ENCODE results near the gene TXNL1.

The TXNL1 gene

DNA sequence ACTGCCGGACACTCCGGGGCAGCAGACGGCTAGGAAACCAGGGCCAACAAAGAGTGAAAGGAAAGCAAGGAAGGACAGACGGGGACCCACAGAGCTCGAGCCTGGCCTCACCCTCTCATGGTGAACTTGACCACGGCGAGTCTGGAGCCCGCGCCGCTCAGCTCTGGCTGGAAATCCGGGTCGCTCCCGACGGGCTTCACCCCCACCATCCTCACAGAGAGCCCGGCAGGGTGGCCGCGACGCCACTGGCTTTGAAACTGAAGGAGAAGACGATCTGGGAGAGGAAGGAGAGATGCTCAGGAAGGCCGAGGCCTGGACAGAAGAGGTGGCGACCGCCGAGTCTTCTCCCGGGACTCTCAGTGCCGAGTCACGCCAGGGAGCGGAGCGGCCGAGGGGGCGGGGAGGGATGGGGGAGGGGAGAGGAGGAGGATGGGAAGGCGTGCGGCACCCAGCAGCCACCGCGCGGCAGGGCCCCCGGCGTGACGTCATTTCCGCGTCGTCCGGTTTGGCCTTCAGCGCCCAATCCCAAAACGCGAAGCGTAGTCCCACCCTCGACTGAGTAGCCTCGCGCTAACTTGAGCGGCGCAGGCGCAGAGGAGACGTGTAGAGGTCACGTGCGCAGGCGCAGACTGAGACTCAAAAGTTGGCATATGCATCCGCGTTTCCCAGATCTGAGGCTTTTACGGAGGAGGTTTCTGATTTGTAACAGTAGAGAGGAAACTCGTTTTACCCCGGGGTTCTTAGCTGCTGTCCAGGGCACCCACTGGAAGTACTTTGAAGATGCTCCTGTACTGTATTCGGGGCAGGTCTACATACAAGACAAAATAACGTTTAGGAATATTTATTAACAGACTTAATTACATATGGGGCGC, at the start of gene TXNL1:
Gene TXNL1, minus strand, starts transcription at position 361 of the 872 bp plus-strand sequence. Its CDS starts 152 bp downstream, at position 209.
- Histone ChIP-seq H3K27ac (ENCODE audit: low read length) (peak within 1 kb of the TSS; percentile 98), H3K4me3 (ENCODE audit: low read depth in 1 of 2, low read length in 2 of 2) (peak within 1 kb of the TSS; percentile 91 to 99), H3K36me3 (ENCODE audit: control insufficient read depth in 1 of 2, insufficient read depth in 2 of 2, low read length in 2 of 2) (peaks cover 0 to 5% of the 10 kb centered on the region in 2 donors), H3K4me1 (ENCODE audit: control insufficient read depth in 1 of 2, insufficient read depth in 2 of 2, low read length in 2 of 2) (peaks cover 4 to 12% of the 10 kb centered on the region in 2 donors), H3K27me3 (ENCODE audit: low read depth, low read length) (no peaks in the 10 kb centered on the region), H3K9me3 (ENCODE audit: control insufficient read depth in 1 of 2, low read length in 2 of 2) (no peaks in the 10 kb centered on the region)

DNA sequence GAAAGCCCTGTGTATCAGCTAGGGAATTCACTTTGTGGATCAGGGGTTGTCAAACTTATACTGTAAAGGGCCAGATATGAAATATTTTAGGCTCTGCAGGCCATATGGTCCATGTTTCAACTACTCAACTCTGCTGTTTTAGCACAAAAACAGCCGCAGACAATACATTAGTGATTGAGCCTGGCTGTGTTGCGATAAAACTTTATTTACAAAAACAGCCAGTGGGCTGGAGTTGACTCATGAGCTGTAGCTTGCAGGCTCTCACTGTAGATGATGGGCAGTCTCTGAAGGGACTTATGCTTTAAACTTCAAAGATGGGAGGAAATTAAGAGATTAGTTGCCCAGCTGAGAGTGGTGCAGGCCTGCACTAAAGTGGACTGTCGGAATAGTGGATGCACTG, 45.9 kb upstream of the TXNL1 start:
- Histone ChIP-seq H3K36me3 (ENCODE audit: control insufficient read depth in 1 of 2, insufficient read depth in 2 of 2, low read length in 2 of 2) (peaks cover 16 to 32% of the 10 kb centered on the region in 2 donors), H3K27me3 (ENCODE audit: low read depth, low read length) (no peaks in the 10 kb centered on the region), H3K27ac (ENCODE audit: low read length) (no peak overlapping the region), H3K4me3 (ENCODE audit: low read depth in 1 of 2, low read length in 2 of 2) (no peak overlapping the region), H3K9me3 (ENCODE audit: control insufficient read depth in 1 of 2, low read length in 2 of 2) (no peaks in the 10 kb centered on the region), H3K4me1 (ENCODE audit: control insufficient read depth in 1 of 2, insufficient read depth in 2 of 2, low read length in 2 of 2) (no peaks in the 10 kb centered on the region)

DNA sequence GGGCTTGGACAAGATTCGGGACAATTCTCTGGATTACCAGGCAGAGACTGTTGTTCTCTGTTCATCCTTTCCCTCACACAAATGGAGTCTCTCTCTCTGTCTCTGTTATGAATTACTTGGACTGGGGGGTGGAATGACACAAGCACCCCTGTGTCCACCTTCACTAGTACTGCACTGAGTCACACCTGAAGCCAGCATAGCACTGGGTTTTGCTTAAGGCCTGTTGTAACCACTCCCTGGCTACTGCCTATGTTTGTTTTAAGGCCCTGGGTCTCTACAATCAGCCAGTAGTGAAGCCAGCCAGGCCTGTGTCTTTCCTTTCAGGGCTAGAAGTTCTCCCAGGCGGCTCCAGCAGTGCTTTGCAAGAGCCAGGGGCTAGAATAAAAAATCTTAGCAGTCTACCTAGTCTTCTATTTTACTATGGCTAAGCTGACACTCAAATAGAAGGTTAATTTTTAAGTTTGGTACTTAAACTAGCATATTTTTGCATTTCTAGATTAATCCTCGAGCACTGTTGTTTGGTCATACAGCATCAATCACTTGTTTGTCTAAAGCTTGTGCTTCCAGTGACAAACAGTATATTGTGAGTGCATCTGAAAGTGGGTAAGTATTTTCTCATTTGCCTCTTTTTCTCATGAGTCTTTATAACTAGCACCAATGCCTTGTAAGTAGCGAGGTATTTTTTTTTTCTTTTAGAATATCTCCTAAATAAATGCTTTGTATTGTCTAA, 40.6 kb upstream of the TXNL1 start:
- Histone ChIP-seq H3K36me3 (ENCODE audit: control insufficient read depth in 1 of 2, insufficient read depth in 2 of 2, low read length in 2 of 2) (peaks cover 0 to 4% of the 10 kb centered on the region in 2 donors), H3K27me3 (ENCODE audit: low read depth, low read length) (no peaks in the 10 kb centered on the region), H3K4me3 (ENCODE audit: low read depth in 1 of 2, low read length in 2 of 2) (no peak overlapping the region), H3K9me3 (ENCODE audit: control insufficient read depth in 1 of 2, low read length in 2 of 2) (no peaks in the 10 kb centered on the region), H3K4me1 (ENCODE audit: control insufficient read depth in 1 of 2, insufficient read depth in 2 of 2, low read length in 2 of 2) (no peaks in the 10 kb centered on the region), H3K27ac (ENCODE audit: low read length) (no peak overlapping the region)

DNA sequence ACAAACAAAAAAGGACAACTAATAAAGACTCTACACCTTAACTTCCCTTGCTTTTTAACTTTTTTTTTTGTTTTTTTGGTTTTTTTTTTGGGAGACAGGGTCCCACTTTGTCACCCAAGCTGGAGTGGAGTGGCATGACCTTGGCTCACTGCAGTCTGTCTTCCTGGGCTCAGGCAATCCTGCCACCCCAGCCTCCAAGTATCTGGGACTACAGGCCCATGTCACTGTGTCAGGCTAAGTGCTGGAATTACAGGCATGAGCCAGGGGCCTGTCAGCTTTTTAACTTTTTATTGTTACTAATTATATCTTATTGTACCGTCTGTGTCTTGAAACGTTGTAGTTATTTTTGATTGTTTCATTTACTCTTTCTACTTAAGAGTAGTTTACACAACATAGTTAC, 38.2 kb upstream of the TXNL1 start:
- Histone ChIP-seq H3K36me3 (ENCODE audit: control insufficient read depth in 1 of 2, insufficient read depth in 2 of 2, low read length in 2 of 2) (peaks cover 0 to 13% of the 10 kb centered on the region in 2 donors), H3K27ac (ENCODE audit: low read length) (no peak overlapping the region), H3K4me3 (ENCODE audit: low read depth in 1 of 2, low read length in 2 of 2) (no peak overlapping the region), H3K4me1 (ENCODE audit: control insufficient read depth in 1 of 2, insufficient read depth in 2 of 2, low read length in 2 of 2) (no peaks in the 10 kb centered on the region), H3K9me3 (ENCODE audit: control insufficient read depth in 1 of 2, low read length in 2 of 2) (no peaks in the 10 kb centered on the region), H3K27me3 (ENCODE audit: low read depth, low read length) (no peaks in the 10 kb centered on the region)

DNA sequence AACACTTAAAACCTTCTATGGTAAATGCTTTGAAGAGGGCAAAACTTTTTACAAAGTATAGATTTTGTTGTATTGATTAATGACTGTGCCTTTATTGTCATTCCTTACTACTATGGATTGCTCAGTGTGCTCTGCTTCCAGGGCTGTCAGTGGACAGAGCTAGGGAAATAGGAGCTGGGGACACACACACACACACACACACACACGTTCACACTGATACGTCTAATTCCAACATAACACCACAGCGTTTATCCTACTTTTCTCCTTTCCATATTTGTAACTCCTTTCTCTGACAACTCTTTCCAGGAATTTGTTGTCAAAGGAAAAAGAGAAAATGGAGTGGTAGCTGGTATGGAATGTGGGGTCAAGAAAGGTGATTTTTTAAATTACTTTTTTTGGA, 34.6 kb upstream of the TXNL1 start:
- no peaks in the 10 kb centered on the region for H3K4me1 ChIP-seq (ENCODE audit: control insufficient read depth in 1 of 2, insufficient read depth in 2 of 2, low read length in 2 of 2)
- H3K27ac ChIP-seq (ENCODE audit: low read length): no peak overlapping the region
- H3K36me3 ChIP-seq (ENCODE audit: control insufficient read depth in 1 of 2, insufficient read depth in 2 of 2, low read length in 2 of 2): peaks cover 0 to 13% of the 10 kb centered on the region in 2 donors
- no peaks in the 10 kb centered on the region for H3K9me3 ChIP-seq (ENCODE audit: control insufficient read depth in 1 of 2, low read length in 2 of 2)
- no peak overlapping the region for H3K4me3 ChIP-seq (ENCODE audit: low read depth in 1 of 2, low read length in 2 of 2)
- H3K27me3 ChIP-seq (ENCODE audit: low read depth, low read length): no peaks in the 10 kb centered on the region

DNA sequence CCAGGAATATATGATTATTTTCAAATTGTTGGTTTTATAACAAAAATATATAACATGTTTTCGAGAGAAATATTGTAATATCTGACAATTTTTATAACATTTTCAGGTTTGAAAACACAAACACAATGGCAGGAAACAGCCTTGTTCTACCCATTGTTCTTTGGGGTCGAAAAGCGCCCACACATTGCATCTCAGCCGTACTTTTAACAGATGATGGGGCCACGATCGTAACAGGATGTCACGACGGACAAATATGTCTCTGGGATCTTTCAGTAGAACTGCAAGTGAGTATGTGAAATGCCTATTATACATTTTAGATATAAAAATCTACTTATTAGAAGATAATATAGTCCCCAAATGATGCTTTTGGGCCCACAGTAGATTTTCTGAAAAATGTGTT, 34.0 kb upstream of the TXNL1 start:
- H3K27ac ChIP-seq (ENCODE audit: low read length): no peak overlapping the region
- no peak overlapping the region for H3K4me3 ChIP-seq (ENCODE audit: low read depth in 1 of 2, low read length in 2 of 2)
- H3K4me1 ChIP-seq (ENCODE audit: control insufficient read depth in 1 of 2, insufficient read depth in 2 of 2, low read length in 2 of 2): no peaks in the 10 kb centered on the region
- no peaks in the 10 kb centered on the region for H3K9me3 ChIP-seq (ENCODE audit: control insufficient read depth in 1 of 2, low read length in 2 of 2)
- H3K27me3 ChIP-seq (ENCODE audit: low read depth, low read length): no peaks in the 10 kb centered on the region
- H3K36me3 ChIP-seq (ENCODE audit: control insufficient read depth in 1 of 2, insufficient read depth in 2 of 2, low read length in 2 of 2): peaks cover 0 to 13% of the 10 kb centered on the region in 2 donors

DNA sequence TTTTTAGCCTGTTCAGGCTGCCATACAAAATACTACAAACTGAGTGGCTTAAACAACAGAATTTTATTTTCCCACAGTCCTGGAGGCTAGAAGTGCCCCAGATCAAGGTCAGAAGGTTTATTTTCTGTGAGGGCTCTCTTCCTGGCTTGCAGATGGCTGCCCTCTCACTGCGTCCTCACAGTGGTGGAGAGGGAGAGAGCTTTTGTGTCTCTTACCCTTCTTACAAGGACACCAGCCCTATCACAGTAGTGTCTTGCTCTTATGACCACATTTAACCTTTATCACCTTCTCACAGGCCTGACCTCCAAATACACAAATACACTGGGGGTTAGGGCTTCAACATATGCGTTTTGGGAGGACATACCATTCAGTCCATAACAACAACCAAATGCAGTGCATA, 24.5 kb upstream of the TXNL1 start:
- no peaks in the 10 kb centered on the region for H3K36me3 ChIP-seq (ENCODE audit: control insufficient read depth in 1 of 2, insufficient read depth in 2 of 2, low read length in 2 of 2)
- no peaks in the 10 kb centered on the region for H3K9me3 ChIP-seq (ENCODE audit: control insufficient read depth in 1 of 2, low read length in 2 of 2)
- no peaks in the 10 kb centered on the region for H3K27me3 ChIP-seq (ENCODE audit: low read depth, low read length)
- H3K4me3 ChIP-seq (ENCODE audit: low read depth in 1 of 2, low read length in 2 of 2): no peak overlapping the region
- no peak overlapping the region for H3K27ac ChIP-seq (ENCODE audit: low read length)
- H3K4me1 ChIP-seq (ENCODE audit: control insufficient read depth in 1 of 2, insufficient read depth in 2 of 2, low read length in 2 of 2): no peaks in the 10 kb centered on the region

DNA sequence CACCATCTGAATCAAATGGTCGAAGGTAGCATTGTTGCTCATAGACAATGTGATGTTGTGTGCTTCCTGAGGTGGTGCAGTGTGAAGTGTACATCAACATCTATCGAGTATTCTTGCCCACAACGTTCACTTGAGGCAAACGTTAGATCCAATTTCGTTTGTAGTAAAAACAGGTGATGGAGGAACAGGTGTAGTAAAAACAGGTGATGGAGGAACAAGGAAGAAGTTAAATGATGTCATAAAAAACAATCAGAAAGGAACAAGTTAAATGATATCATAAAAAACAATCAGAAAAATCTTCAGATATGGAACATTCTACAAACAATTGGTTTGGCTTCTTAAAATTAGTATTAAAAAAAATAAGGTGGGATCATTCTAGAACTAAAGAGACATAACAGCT, 24.1 kb upstream of the TXNL1 start:
- no peak overlapping the region for H3K27ac ChIP-seq (ENCODE audit: low read length)
- no peaks in the 10 kb centered on the region for H3K36me3 ChIP-seq (ENCODE audit: control insufficient read depth in 1 of 2, insufficient read depth in 2 of 2, low read length in 2 of 2)
- no peaks in the 10 kb centered on the region for H3K27me3 ChIP-seq (ENCODE audit: low read depth, low read length)
- no peak overlapping the region for H3K4me3 ChIP-seq (ENCODE audit: low read depth in 1 of 2, low read length in 2 of 2)
- H3K9me3 ChIP-seq (ENCODE audit: control insufficient read depth in 1 of 2, low read length in 2 of 2): no peaks in the 10 kb centered on the region
- no peaks in the 10 kb centered on the region for H3K4me1 ChIP-seq (ENCODE audit: control insufficient read depth in 1 of 2, insufficient read depth in 2 of 2, low read length in 2 of 2)

DNA sequence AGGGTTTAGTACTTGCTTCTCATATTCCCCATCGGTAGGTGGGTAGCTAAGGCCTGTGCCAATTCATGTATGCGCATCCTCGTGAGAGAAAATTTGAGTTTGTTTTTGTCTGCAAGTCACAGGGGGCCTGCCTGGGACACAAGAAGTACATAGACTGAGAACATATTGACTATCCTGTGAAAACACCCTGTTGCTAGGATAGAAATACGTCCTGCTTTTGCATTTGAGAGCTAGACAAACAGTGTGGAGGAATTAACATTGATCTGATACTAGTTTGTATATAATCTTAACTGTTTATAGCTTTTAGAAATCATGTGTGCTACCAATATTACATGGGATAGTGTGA, 23.6 kb upstream of the TXNL1 start:
- Histone ChIP-seq H3K4me3 (ENCODE audit: low read depth in 1 of 2, low read length in 2 of 2) (no peak overlapping the region), H3K4me1 (ENCODE audit: control insufficient read depth in 1 of 2, insufficient read depth in 2 of 2, low read length in 2 of 2) (no peaks in the 10 kb centered on the region), H3K36me3 (ENCODE audit: control insufficient read depth in 1 of 2, insufficient read depth in 2 of 2, low read length in 2 of 2) (no peaks in the 10 kb centered on the region), H3K27ac (ENCODE audit: low read length) (no peak overlapping the region), H3K27me3 (ENCODE audit: low read depth, low read length) (no peaks in the 10 kb centered on the region), H3K9me3 (ENCODE audit: control insufficient read depth in 1 of 2, low read length in 2 of 2) (no peaks in the 10 kb centered on the region)

DNA sequence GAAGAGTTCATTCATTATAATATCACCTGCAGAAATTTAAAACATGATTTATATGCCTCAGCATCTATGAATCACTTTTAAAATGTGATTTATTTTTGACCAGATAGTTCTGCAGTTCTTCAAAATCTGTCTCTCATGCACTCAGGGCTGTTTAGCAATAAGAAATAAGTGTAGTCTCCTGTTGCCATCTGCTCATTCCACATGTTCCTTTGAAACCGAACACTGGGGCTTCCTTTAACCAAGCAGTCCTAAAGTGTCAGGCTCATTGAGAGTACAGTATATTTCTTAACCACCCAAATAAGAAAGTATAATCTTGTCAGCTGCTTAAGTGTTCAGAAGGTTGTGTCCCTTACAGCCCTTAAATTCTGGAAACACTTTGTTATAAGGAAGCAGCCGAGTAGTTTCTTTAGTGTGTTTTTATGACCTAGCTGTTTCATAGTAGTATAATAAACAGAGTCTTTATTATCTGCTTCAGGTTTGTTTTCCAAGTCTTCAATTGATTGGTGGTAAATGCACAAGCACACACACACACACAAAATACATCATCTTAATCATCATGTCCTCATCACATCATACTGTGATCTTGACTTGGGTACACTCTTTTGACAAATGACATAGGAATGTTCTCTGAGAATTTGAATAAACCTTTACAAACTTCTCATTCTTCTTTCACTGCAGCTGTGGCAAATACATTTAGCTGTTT, 23.1 kb upstream of the TXNL1 start:
- no peaks in the 10 kb centered on the region for H3K36me3 ChIP-seq (ENCODE audit: control insufficient read depth in 1 of 2, insufficient read depth in 2 of 2, low read length in 2 of 2)
- no peak overlapping the region for H3K4me3 ChIP-seq (ENCODE audit: low read depth in 1 of 2, low read length in 2 of 2)
- H3K27ac ChIP-seq (ENCODE audit: low read length): no peak overlapping the region
- H3K27me3 ChIP-seq (ENCODE audit: low read depth, low read length): no peaks in the 10 kb centered on the region
- H3K9me3 ChIP-seq (ENCODE audit: control insufficient read depth in 1 of 2, low read length in 2 of 2): no peaks in the 10 kb centered on the region
- H3K4me1 ChIP-seq (ENCODE audit: control insufficient read depth in 1 of 2, insufficient read depth in 2 of 2, low read length in 2 of 2): no peaks in the 10 kb centered on the region

DNA sequence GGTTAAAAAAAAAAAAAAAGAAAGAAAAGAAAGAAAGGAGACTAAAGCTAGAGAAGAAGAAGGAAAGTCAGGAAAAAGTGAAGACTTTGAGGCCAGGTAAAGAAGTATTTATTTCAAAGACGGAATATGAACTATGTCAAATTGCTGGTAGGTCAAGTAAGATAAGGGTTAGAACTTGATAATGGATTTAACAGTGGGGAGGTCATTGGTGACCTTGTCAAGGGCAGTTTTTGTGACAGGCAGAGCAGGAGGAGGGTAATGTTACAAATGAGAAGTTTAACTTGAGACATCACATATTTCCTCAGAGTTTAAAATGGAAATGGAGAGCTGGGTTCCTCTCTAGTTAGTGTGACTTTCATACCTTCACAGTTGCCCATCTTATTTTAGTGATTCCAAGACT, 22.3 kb upstream of the TXNL1 start:
- Histone ChIP-seq H3K9me3 (ENCODE audit: control insufficient read depth in 1 of 2, low read length in 2 of 2) (no peaks in the 10 kb centered on the region), H3K4me3 (ENCODE audit: low read depth in 1 of 2, low read length in 2 of 2) (no peak overlapping the region), H3K27me3 (ENCODE audit: low read depth, low read length) (no peaks in the 10 kb centered on the region), H3K4me1 (ENCODE audit: control insufficient read depth in 1 of 2, insufficient read depth in 2 of 2, low read length in 2 of 2) (no peaks in the 10 kb centered on the region), H3K36me3 (ENCODE audit: control insufficient read depth in 1 of 2, insufficient read depth in 2 of 2, low read length in 2 of 2) (no peaks in the 10 kb centered on the region), H3K27ac (ENCODE audit: low read length) (no peak overlapping the region)
